ENCODE measurements around the gene ARMC10.

GRCh38 chr7:103140685-103141084 lies 65.7 kb downstream of the ARMC10 start:
- TF ChIP-seq GATA2 (IDR thresholded peaks at IDR 0.05; ENCODE audit: low read depth, low read length) (no peak), GATA3 (IDR thresholded peaks at IDR 0.05; ENCODE audit: low read depth, low read length) (no peak)

Measured in SH-SY5Y (cell line).